PC-3 (cell line): ENCODE data around the gene CHRNE. TPM values are rescaled to one million over a fixed set of nuclear protein-coding genes. Genes with fewer than 3 reads are reported as not detected.

Experiments
- ATAC-seq: fragments of 200-7000 bp; cut with Tn5 transposase; 2 replicates; pipeline ENCODE4 v1.9.1; 2020; ENCODE audit warnings: mild to moderate bottlenecking, moderate library complexity
- BruUV-seq: library from RNA; stranded (reverse); fragments of 400-500 nt; replicated peaks from 2 replicates; lab custom pipeline; 2021; lab: Mats Ljungman, UMichigan
- CTCF ChIA-PET: fragments of 300-600 bp; sonication (Branson Sonifier 250); formaldehyde crosslinking; loops from one replicate; lab custom pipeline; 2022; ENCODE audit warnings: antibody characterized with exemption; lab: Charles Lee
- POLR2A ChIA-PET: fragments of 300-600 bp; sonication (Branson Sonifier 250); formaldehyde crosslinking; loops from one replicate; lab custom pipeline; 2022; ENCODE audit warnings: antibody characterized with exemption; ENCODE audit not compliant: unreplicated experiment; lab: Charles Lee
- DNase-seq: peaks from one replicate; pipeline ENCODE4 v3.0.0-alpha.2; 2015
- H2AFZ ChIP-seq: fragments of 300-600 bp; sonication (generic); 2 replicates; pipeline ENCODE4 v1.6.0; 2016; ENCODE audit warnings: antibody characterized with exemption, low read length
- H3F3A ChIP-seq: fragments of 300-600 bp; sonication (generic); one replicate; pipeline ENCODE4 v1.6.0; 2017; ENCODE audit warnings: antibody characterized with exemption, low read length, control low read depth, mild to moderate bottlenecking; ENCODE audit not compliant: unreplicated experiment
- H3K27ac ChIP-seq: fragments of 300-600 bp; sonication (generic); 2 replicates; pipeline ENCODE4 v1.5.1; 2016; ENCODE audit warnings: mild to moderate bottlenecking, low read length
- H3K27me3 ChIP-seq: fragments of 300-600 bp; sonication (generic); 2 replicates; pipeline ENCODE4 v1.6.1; 2016; ENCODE audit warnings: low read length, mixed read lengths
- H3K36me3 ChIP-seq: fragments of 300-600 bp; sonication (generic); 2 replicates; pipeline ENCODE4 v1.6.1; 2016; ENCODE audit warnings: low read depth, mixed run types, low read length, mixed read lengths
- H3K4me1 ChIP-seq: fragments of 300-600 bp; sonication (generic); 2 replicates; pipeline ENCODE4 v1.5.1; 2016; ENCODE audit warnings: low read length; ENCODE audit not compliant: insufficient read depth
- H3K4me2 ChIP-seq: fragments of 300-600 bp; sonication (generic); 2 replicates; pipeline ENCODE4 v1.6.0; 2016; ENCODE audit warnings: low read length
- H3K4me3 ChIP-seq: fragments of 300-600 bp; sonication (generic); 2 replicates; pipeline ENCODE4 v1.5.1; 2016; ENCODE audit warnings: mild to moderate bottlenecking, low read length, mixed read lengths
- H3K79me2 ChIP-seq: fragments of 300-600 bp; sonication (generic); 2 replicates; pipeline ENCODE4 v1.6.1; 2017; ENCODE audit warnings: low read length, mixed read lengths
- H3K9ac ChIP-seq: fragments of 300-600 bp; sonication (generic); 2 replicates; pipeline ENCODE4 v1.6.0; 2016; ENCODE audit warnings: mild to moderate bottlenecking, low read length
- H3K9me2 ChIP-seq: fragments of 300-600 bp; sonication (generic); replicated peaks from 2 replicates; pipeline ENCODE4 v1.6.1; 2016; ENCODE audit warnings: mixed run types, low read length, mixed read lengths
- H3K9me3 ChIP-seq: fragments of 300-600 bp; sonication (generic); 2 replicates; pipeline ENCODE4 v1.6.1; 2016; ENCODE audit warnings: low read length, mixed read lengths
- H4K20me1 ChIP-seq: fragments of 300-600 bp; sonication (generic); 2 replicates; pipeline ENCODE4 v1.6.1; 2016; ENCODE audit warnings: low read length, mixed read lengths
- EZH2 ChIP-seq: fragments of 300-600 bp; sonication (generic); IDR thresholded peaks from one replicate; pipeline ENCODE4 v1.6.1; 2017; ENCODE audit warnings: antibody characterized with exemption, mild to moderate bottlenecking, low read length; ENCODE audit not compliant: unreplicated experiment
- EZH2phosphoT487 ChIP-seq: fragments of 300-600 bp; sonication (generic); IDR thresholded peaks from 2 replicates; pipeline ENCODE4 v1.6.1; 2018; ENCODE audit warnings: mild to moderate bottlenecking, antibody characterized with exemption, low read length, borderline replicate concordance
- intact Hi-C: fragments of 100-400 bp; cut with micrococcal nuclease; formaldehyde crosslinking; loops from 2 replicates; pipeline ENCODE4 v1.9.0; 2023
- total RNA-seq: library from RNA; depleted of rRNA; stranded (reverse); fragments of >200 nt; gene quantifications from 2 replicates; pipeline ENCODE4 v1.2.3, GENCODE V29; 2014
- TF ChIP-seq, protein P1 (sequence below): fragments of 300-600 bp; sonication (generic); conservative IDR thresholded peaks from 2 replicates; pipeline ENCODE4 v1.5.1; 2017; ENCODE audit warnings: antibody characterized with exemption, low read depth, mild to moderate bottlenecking, low read length

The CHRNE gene
- total RNA-seq, 1 experiment from 2014 or later, result 0.11 TPM

DNA sequence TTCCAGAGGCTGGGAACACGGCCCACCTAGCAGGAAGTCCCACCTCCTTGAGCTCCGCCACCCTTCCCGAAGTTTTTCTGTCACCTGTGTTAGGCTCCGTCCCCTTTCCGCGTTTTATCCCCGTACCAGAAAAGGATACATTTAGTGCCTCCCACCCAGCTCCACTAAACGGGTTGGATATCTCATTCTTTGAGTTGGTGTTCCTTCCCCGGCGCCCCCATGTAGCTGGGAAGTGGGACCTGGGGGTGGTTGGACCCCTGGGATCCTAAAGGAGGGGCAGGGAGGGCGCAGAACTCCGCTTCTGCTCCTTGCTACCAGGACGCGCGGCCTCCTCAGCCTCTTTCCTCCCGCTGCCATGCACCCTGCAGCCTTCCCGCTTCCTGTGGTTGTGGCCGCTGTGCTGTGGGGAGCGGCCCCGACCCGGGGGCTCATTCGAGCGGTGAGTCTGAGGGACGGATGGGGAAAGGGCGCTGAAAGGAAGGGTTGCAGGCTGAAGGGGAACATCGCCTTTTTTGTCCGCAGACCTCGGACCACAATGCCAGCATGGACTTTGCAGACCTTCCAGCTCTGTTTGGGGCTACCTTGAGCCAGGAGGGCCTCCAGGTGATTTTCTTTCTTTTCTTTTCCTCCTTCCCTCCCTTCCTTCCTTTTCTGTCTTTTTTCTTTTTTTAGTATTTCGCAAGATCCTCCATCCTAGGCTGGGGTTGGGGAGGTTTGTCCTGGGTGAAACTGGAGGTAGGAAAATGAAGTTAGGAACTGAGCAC is 37.8 kb upstream of the CHRNE start:
- H3K36me3 ChIP-seq, result peaks cover 26% of the 10 kb centered on the region; the same call in 1 of the 2 replicates
- intact Hi-C loops, result loop anchor here (5.0 kb wide), 1 partner anchor 33 kb away; no protein-coding TSS in a partner anchor
- H2AFZ ChIP-seq, result peak overlapping the region; percentile 84
- ATAC-seq (peak; percentile 57), DNase-seq (peak; percentile 84)
- H3K9me3 ChIP-seq, result no peaks in the 10 kb centered on the region
- peak overlapping the region; percentile 97 for H3K4me2 ChIP-seq
- peaks cover 13% of the 10 kb centered on the region for H4K20me1 ChIP-seq
- H3K4me1 ChIP-seq, result peaks cover 32% of the 10 kb centered on the region
- POLR2A ChIA-PET, result interaction anchor here (1.5 kb wide), 1 partner anchor 26 kb away, joined by 8 read pairs; the partner anchor contains the start of gene SPAG7
- no peak for TF ChIP-seq EZH2
- no peak for TF ChIP-seq EZH2phosphoT487
- TF ChIP-seq, protein P1, sequence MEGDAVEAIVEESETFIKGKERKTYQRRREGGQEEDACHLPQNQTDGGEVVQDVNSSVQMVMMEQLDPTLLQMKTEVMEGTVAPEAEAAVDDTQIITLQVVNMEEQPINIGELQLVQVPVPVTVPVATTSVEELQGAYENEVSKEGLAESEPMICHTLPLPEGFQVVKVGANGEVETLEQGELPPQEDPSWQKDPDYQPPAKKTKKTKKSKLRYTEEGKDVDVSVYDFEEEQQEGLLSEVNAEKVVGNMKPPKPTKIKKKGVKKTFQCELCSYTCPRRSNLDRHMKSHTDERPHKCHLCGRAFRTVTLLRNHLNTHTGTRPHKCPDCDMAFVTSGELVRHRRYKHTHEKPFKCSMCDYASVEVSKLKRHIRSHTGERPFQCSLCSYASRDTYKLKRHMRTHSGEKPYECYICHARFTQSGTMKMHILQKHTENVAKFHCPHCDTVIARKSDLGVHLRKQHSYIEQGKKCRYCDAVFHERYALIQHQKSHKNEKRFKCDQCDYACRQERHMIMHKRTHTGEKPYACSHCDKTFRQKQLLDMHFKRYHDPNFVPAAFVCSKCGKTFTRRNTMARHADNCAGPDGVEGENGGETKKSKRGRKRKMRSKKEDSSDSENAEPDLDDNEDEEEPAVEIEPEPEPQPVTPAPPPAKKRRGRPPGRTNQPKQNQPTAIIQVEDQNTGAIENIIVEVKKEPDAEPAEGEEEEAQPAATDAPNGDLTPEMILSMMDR, result no peak
- H3K9ac ChIP-seq, result peak overlapping the region; percentile 98
- no peaks in the 10 kb centered on the region for H3K27me3 ChIP-seq
- H3K27ac ChIP-seq, result peak overlapping the region; percentile 87
- no peaks in the 10 kb centered on the region for H3K9me2 ChIP-seq
- H3K79me2 ChIP-seq, result peaks cover 73% of the 10 kb centered on the region
- H3F3A ChIP-seq, result no peaks in the 10 kb centered on the region
- peak overlapping the region; percentile 91 for H3K4me3 ChIP-seq
- CTCF ChIA-PET, result interaction anchor here (1.0 to 2.4 kb wide), 3 partner anchors 26 to 150 kb away, joined by 3 to 18 read pairs (median 4); no protein-coding TSS in a partner anchor
- TSS peak; percentile 74 for BruUV-seq

DNA sequence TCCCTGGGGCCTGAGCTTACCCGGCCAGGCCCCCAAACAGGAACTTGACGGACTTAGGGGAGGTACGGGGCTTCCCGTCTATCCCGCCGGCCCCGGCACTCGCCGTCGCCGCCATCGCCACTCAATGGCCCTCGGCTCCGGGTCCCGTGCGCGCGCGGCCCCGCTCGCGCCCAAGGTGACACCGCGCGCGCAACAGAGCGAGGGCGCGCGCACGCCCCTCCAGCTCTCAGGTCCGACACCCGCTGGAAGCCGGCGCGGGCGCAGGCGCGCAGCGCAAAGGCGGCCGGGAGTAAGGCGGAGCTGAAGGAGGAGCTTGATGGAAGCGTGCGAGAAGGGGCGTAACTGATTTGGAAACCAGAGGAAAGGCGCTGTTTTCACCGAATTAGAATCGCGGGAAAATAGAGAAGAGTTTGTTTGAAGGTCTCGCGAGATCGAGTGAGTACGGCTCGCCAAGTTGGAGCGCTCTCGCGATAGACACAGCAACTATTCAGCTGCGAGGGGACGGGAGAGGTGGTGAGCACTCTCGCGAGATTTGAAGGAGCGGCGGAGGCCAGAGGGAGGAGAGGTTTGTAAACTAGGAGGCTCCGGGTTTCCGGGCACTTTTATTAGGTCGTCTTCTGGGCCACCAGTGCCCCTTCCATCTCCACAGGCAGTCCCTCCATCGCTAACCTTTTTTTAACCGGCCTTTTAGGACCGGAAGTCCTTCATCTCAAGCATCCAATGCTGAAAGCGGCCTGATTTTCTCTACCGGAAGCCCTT is 37.1 kb upstream of the CHRNE start, which contains the start of the genes RNF167 and SLC25A11:
RNF167 (plus strand) TSS at position 473 of the 759 bp plus-strand sequence. CDS start 642 bp downstream, outside the sequence.
SLC25A11 (minus strand) TSS at position 251 of the 759 bp plus-strand sequence; CDS start at position 115, 136 bp downstream.
- no peak for TF ChIP-seq EZH2phosphoT487
- TF ChIP-seq EZH2, result no peak
- TF ChIP-seq, protein P1, result no peak
- Histone ChIP-seq H4K20me1 (peaks cover 8% of the 10 kb centered on the region), H3K79me2 (peaks cover 65% of the 10 kb centered on the region), H3K27ac (peak within 1 kb of the TSS; percentile 87), H3K36me3 (peaks cover 22% of the 10 kb centered on the region; the same call in 1 of the 2 replicates), H3K4me2 (peak within 1 kb of the TSS; percentile 97), H3K4me3 (peak within 1 kb of the TSS; percentile 91), H3K9me2 (no peaks in the 10 kb centered on the region), H3F3A (no peaks in the 10 kb centered on the region), H3K4me1 (peaks cover 25% of the 10 kb centered on the region), H3K27me3 (no peaks in the 10 kb centered on the region), H3K9me3 (no peaks in the 10 kb centered on the region), H3K9ac (peak within 1 kb of the TSS; percentile 98), H2AFZ (peak within 1 kb of the TSS; percentile 84)
- ATAC-seq, result peak; percentile 79
- POLR2A ChIA-PET, result interaction anchor here (0.6 to 1.5 kb wide), 4 partner anchors 9 to 37 kb away, joined by 3 to 8 read pairs (median 3); partner anchors contain the start of genes CHRNE, PFN1 and SPAG7
- CTCF ChIA-PET, result interaction anchor here (1.0 to 2.4 kb wide), 4 partner anchors 10 to 150 kb away, joined by 3 to 18 read pairs (median 4); no protein-coding TSS in a partner anchor
- BruUV-seq, result no TSS peak
- DNase-seq, result peak; percentile 97
- intact Hi-C loops, result loop anchor here (5.0 kb wide), 1 partner anchor 33 kb away; no protein-coding TSS in a partner anchor
